Testis (tissue), 3 donors: ENCODE results near the gene C2orf42. TPM values are rescaled to one million over a fixed set of nuclear protein-coding genes. Genes with fewer than 3 reads are reported as not detected.

Experiments
- DNase-seq: peaks from one replicate; pipeline ENCODE4 v3.0.0-alpha.2; 2019
- H3K27ac ChIP-seq, 2 donors: fragments of 200-600 bp; sonication (generic); one replicate each; pipeline ENCODE4 v1.5.1; 2019
- H3K27me3 ChIP-seq: fragments of 200-600 bp; sonication (generic); one replicate; pipeline ENCODE4 v1.5.1; 2019
- H3K36me3 ChIP-seq: fragments of 200-600 bp; sonication (generic); one replicate; pipeline ENCODE4 v1.5.1; 2017; ENCODE audit warnings: low read depth; ENCODE audit errors: missing control alignments
- H3K4me1 ChIP-seq: fragments of 200-600 bp; sonication (generic); one replicate; pipeline ENCODE4 v1.5.1; 2019
- H3K4me3 ChIP-seq, 2 donors: fragments of 200-600 bp; sonication (generic); one replicate each; pipeline ENCODE4 v1.5.1; 2017 to 2019
- H3K9me3 ChIP-seq: fragments of 200-600 bp; sonication (generic); one replicate; pipeline ENCODE4 v1.5.1; 2017
- POLR2A ChIP-seq: fragments of 450-650 bp; IDR thresholded peaks from one replicate; pipeline ENCODE4 v1.6.1; 2017; ENCODE audit warnings: antibody characterized with exemption, mild to moderate bottlenecking, moderate library complexity
- WGBS, 2 donors: methylation state at CpG; one replicate each; pipeline ENCODE4 v1.1.5; 2018; 5-methylcytosine and 5-hydroxymethylcytosine counted together
- intact Hi-C: fragments of 100-400 bp; cut with DNase I; formaldehyde crosslinking; loops from one replicate; pipeline ENCODE4 v1.15.1; 2023; ENCODE audit warnings: low total_unique reads
- polyA plus RNA-seq: library from polyadenylated mRNA; stranded (reverse); fragments of 350-450 nt; fragmentation: Illumina TruSeq; extraction: RNeasy Lipid Tissue Mini Kit (QIAGEN cat#74804); gene quantifications from one replicate; pipeline ENCODE4 v1.2.3, GENCODE V29; 2014; ENCODE audit warnings: low read depth, low replicate concordance; ENCODE audit not compliant: insufficient read depth
- total RNA-seq, 2 donors: library from RNA; depleted of rRNA; stranded (reverse); fragments of >200 nt; gene quantifications; one replicate each; pipeline ENCODE4 v1.2.3, GENCODE V29; 2016
- TF ChIP-seq, protein P1 (sequence below), 3 experiments: fragments of 450-650 bp in 2 of 3; fragments of 200-600 bp in 1 of 3; sonication (generic) in 1 of 3; IDR thresholded peaks; one replicate each; pipeline ENCODE4 v1.5.1; 2016 to 2019; ENCODE audit warnings: antibody characterized with exemption in 3 of 3, mild to moderate bottlenecking in 2 of 3, moderate library complexity in 1 of 3

C2orf42 gene
- total and polyA plus RNA-seq, 3 donors from 2014 or later: 61.6 to 175 (median 94.4) TPM

DNA sequence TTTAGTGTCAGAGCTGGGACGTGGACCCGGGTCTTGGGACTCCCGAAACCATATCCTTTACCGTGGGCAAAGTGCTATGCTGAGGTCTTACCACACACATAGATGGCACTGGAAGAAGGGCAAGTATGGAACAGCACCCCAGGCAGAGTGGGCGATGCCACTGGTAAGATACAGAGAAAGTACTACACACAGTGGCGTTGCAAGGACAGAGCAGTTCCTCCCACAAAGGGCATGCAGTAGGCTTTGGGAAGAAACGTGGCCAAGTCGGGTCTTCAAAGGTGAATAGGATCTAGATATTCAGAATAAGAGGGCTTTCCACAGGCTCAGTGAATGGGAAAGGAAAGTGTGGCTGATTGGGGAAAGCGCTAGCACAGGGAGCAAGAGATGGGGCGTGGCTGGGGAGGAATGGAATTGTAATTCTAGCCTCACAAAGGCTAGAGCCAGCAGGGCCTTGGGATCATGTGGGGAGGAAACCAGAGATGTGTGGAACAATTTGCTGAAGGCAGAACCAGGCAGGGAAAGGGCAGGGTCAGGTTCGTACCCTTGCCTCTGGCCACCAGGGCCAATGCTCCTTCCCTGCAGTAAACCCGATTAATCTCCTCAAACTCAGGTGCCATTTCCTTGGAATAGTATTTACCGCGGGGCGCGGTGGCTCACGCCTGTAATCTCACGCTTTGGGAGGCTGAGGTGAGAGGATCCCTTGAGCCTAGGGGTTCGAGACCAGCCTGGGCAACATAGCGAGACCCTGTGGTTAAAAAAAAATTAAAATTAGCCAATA is 67.6 kb downstream of the C2orf42 start:
- peak overlapping the region; percentile 98 to 100 for H3K27ac ChIP-seq
- intact Hi-C loops: loop anchor here (5.0 kb wide), 1 partner anchor 36 kb away; the partner anchor contains the start of gene PCBP1
- peak overlapping the region; percentile 64 to 78 for H3K4me3 ChIP-seq
- DNase-seq: peak; percentile 77
- peaks cover 19% of the 10 kb centered on the region for H3K4me1 ChIP-seq
- TF ChIP-seq, protein P1, sequence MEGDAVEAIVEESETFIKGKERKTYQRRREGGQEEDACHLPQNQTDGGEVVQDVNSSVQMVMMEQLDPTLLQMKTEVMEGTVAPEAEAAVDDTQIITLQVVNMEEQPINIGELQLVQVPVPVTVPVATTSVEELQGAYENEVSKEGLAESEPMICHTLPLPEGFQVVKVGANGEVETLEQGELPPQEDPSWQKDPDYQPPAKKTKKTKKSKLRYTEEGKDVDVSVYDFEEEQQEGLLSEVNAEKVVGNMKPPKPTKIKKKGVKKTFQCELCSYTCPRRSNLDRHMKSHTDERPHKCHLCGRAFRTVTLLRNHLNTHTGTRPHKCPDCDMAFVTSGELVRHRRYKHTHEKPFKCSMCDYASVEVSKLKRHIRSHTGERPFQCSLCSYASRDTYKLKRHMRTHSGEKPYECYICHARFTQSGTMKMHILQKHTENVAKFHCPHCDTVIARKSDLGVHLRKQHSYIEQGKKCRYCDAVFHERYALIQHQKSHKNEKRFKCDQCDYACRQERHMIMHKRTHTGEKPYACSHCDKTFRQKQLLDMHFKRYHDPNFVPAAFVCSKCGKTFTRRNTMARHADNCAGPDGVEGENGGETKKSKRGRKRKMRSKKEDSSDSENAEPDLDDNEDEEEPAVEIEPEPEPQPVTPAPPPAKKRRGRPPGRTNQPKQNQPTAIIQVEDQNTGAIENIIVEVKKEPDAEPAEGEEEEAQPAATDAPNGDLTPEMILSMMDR (IDR thresholded peaks at IDR 0.05): no peak
- TF ChIP-seq POLR2A: no peak
- no peaks in the 10 kb centered on the region for H3K27me3 ChIP-seq
- no peaks in the 10 kb centered on the region for H3K9me3 ChIP-seq
- 36 to 39% methylated on average over 20 of the region's 20 CpGs for WGBS, 2 donors
- no peaks in the 10 kb centered on the region for H3K36me3 ChIP-seq

DNA sequence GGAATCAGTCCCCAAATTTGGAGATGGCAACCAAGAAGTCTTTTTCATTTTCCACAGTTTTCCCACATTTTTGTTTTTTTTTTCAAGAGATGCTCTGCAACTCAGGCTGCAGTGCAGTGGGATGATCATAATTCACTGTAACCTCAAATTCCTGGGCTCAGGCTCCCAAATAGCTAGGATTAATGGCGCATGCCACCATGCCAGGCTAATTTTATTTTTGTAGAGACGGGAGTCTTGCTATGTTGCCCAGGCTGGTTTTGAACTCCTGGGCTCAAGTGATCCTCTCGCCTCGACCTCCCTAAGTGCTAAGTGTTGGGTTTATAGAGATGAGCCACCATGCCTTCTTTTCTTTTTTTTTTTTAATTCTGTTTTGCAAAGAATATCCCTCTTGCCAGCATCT is 68.3 kb downstream of the C2orf42 start:
- 90 to 95% methylated on average over 4 of the region's 4 CpGs for WGBS, 2 donors
- no peak for DNase-seq
- Histone ChIP-seq H3K9me3 (no peaks in the 10 kb centered on the region), H3K4me3 (no peak overlapping the region), H3K4me1 (peaks cover 19% of the 10 kb centered on the region), H3K27ac (peak overlapping the region in 1 of 2 donors; percentile 100), H3K27me3 (no peaks in the 10 kb centered on the region), H3K36me3 (no peaks in the 10 kb centered on the region)
- intact Hi-C loops: loop anchor here (5.0 kb wide), 1 partner anchor 35 kb away; the partner anchor contains the start of gene PCBP1
- TF ChIP-seq POLR2A: no peak
- TF ChIP-seq, protein P1 (IDR thresholded peaks at IDR 0.05): no peak

DNA sequence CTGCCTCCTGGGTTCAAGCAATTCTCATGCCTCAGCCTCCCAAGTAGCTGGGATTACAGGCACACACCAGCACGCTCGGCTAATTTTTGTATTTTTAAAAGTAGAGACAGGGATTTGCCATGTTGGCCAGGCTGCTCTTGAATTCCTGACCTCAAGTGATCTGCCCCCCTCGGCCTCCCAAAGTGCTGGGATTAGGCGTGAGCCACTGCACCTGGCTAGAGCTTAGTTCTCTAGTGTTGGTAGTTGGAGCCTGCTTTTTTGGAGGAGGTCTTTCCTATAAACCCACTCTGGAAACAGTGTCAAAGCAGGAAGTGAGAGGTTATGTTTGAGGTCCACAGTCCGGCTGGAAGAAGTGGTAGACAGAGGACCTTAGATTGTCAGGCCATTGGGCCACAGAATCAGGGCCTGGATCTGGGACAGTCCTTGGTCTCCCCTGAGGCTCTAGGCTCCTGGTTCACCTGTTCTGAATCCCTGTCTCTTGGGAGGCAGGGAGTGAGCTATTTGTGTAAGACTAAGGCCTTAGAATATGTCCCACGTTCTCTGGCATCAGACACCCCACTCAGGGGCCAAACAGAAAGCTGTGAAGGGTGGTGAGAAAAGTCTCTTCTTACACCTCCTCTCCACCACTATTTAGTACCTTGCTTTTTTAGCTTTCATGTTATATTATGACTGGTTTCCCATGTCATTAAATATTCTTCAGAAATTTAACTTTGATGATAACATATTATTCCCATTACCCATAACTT is 69.0 kb downstream of the C2orf42 start:
- H3K4me1 ChIP-seq: peaks cover 22% of the 10 kb centered on the region
- no peak for TF ChIP-seq POLR2A
- TF ChIP-seq, protein P1 (IDR thresholded peaks at IDR 0.05): no peak
- 54 to 56% methylated on average over 6 of the region's 6 CpGs for WGBS, 2 donors
- intact Hi-C loops: loop anchor here (5.0 kb wide), 1 partner anchor 34 kb away; the partner anchor contains the start of gene PCBP1
- H3K9me3 ChIP-seq: no peaks in the 10 kb centered on the region
- no peaks in the 10 kb centered on the region for H3K36me3 ChIP-seq
- H3K27me3 ChIP-seq: no peaks in the 10 kb centered on the region
- no peak for DNase-seq
- H3K27ac ChIP-seq: peak overlapping the region in 1 of 2 donors; percentile 37
- H3K4me3 ChIP-seq: no peak overlapping the region

DNA sequence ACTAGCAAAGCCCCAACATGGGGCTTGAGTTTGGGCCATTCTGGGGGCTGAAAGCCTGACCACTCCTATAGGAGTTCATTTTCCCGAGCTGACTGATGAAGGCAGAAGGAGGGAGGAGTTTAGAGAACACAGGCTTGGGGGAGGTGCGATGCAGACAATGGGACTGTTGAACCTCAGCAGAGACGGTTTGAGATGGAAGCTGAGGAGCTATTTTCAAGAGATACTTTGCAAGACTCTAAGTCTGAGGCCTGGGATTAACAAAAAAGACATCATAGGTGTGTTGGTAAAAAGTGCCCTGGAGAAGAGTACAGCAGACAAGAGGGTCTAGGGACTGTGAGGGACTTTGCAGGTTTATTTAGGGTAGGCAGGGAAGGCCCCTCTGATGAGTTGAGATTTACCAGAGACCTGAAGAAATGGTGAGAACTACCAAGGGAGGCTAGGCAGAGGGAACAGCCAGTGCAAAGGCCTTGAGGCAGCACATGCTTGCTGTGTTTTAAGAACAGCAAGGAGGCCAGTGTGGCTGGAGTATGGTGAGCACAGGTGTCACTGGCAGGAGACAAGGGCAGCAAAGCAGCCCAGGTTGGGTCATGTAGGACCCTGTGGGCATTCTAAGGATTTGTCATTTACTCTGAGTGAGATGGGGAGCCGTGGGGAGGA is 71.9 kb downstream of the C2orf42 start:
- no peaks in the 10 kb centered on the region for H3K9me3 ChIP-seq
- 44 to 46% methylated on average over 4 of the region's 4 CpGs for WGBS, 2 donors
- H3K27ac ChIP-seq: peak overlapping the region; percentile 29 to 77
- intact Hi-C loops: no loop called here
- no peak overlapping the region for H3K4me3 ChIP-seq
- H3K27me3 ChIP-seq: no peaks in the 10 kb centered on the region
- peaks cover 26% of the 10 kb centered on the region for H3K4me1 ChIP-seq
- DNase-seq: peak; percentile 81
- no peak for TF ChIP-seq POLR2A
- TF ChIP-seq, protein P1 (IDR thresholded peaks at IDR 0.05): no peak
- H3K36me3 ChIP-seq: no peaks in the 10 kb centered on the region
